ENCODE measurements around the gene DIS3L2.
"Not testable (repeated sequence)": the region's sequence is repeated elsewhere in the genome, so short reads cannot be mapped to it uniquely, and the experiment has no call there.

The DIS3L2 gene

DNA sequence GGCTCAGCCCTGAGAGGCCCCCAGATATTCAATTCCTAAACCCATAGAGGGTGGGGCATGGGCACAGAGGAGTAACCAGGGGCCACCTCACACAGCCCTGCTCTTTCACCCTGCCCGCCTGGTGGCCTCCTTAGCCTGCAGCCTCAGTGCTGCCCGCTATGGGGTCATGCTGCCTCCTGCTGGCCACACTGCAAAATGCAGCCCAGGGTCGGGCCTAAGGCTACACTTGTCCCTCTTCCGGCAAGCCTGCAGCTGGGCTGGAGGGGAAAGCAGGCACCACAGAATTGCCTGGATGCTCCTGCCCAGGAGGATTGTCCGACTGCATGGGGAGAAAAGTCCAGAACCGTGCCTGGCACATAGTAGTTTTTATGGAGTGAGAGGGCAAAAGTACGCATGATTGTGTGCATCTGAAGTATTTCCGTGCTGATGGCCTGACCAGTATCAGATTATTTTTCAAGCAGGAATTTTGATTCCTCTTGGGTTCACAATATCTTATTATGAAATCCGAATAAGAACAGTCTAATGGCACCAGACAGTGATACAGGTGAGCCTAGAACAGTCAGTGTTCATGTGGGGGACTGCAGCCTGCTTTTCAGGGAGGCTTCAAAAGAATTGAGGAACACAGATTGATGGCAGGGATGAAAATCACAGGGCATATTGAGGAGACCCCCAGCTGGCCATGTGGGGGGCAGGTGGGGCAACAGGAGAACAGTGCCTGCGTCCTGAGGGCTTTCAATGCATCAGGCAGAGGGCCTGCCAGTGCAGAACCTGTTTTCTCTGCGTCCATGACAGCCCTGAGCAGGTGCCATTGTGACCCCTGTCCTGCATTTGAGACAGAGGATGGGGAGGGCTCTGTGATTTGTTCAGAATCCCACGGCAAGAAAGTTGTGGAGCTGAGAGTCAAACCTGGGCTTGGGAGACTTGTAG lies 365.9 kb downstream of the DIS3L2 start:
- peak; percentile 65 to 81 (median 73) for DNase-seq

GRCh38 chr2:232328032-232328422 lies 366.5 kb downstream of the DIS3L2 start:
- DNase-seq, result no peak

GRCh38 chr2:232328516-232329460 lies 367.3 kb downstream of the DIS3L2 start:
- no peak for DNase-seq

DNA sequence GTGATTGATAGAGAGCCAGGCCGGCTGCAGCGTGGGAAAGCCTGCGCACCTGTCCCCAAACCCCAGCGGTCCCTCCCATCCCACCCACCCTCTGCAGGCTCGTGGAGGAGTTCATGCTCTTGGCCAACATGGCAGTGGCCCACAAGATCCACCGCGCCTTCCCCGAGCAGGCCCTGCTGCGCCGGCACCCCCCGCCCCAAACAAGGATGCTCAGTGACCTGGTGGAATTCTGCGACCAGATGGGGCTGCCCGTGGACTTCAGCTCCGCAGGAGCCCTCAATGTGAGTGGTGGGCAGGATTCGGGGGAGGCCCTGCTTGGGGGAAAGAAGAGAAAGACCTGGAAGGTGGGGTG lies 368.2 kb downstream of the DIS3L2 start:
- DNase-seq, result no peak

GRCh38 chr2:232330068-232330999 lies 368.8 kb downstream of the DIS3L2 start:
- no peak for DNase-seq

GRCh38 chr2:232331061-232331460 lies 369.5 kb downstream of the DIS3L2 start:
- DNase-seq, result not testable (repeated sequence)

DNA sequence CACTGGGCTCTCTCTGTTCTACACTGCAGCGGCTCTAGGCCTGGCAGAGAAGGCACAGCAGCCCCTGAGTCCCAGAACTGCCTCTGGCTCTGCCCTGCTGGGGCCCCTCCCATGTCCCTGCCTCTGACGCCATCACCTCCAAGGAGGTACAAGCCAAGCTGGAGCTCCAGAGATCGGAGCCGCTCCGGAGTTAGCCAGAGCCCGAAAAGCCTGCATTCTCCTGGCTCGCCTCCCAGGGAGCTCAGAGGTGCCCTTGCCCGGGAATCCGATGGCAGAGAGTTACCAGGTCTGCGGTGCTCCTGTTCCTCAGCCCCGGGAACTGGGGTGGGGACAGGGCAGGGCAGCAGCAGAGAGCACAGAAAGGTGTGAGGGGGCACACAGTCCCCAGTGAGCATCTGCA lies 370.1 kb downstream of the DIS3L2 start:
- DNase-seq, result not testable (repeated sequence)

DNA sequence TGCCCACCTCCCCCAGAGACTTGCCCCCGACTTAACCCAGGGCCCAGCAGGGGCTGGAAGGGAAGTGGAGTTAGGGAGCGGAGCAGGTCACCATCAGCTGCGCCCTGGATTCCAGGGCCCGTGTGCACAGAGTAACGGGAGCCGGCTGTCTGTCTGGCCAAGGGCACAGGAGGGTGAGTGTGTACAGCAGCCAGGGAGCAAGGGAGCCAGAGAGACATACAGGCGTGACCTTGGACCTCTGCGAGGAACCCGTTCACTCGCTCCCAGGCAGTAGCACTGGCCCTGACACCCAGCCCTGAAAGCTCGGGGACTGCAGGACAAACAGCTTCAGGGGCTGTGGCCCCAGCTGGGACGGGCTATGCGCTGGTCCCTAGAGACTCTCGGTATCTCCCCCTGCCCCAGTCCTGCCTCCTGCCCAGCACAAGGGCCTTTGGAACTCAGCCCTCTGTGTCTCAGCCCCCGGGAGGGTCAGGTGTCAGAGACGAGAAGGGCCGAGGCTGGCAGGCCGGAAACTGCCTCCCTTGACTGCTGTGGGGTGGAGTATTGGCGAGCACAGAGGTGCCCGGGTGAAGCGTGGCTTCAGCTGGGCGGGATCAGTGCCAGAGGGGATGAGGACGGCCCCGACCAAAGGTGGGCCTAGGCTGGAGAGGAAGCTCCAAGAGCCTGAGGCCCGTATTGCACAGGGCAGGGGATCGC lies 370.9 kb downstream of the DIS3L2 start:
- not testable (repeated sequence) for DNase-seq

GRCh38 chr2:232332940-232333259 lies 371.4 kb downstream of the DIS3L2 start:
- DNase-seq, result no peak

DNA sequence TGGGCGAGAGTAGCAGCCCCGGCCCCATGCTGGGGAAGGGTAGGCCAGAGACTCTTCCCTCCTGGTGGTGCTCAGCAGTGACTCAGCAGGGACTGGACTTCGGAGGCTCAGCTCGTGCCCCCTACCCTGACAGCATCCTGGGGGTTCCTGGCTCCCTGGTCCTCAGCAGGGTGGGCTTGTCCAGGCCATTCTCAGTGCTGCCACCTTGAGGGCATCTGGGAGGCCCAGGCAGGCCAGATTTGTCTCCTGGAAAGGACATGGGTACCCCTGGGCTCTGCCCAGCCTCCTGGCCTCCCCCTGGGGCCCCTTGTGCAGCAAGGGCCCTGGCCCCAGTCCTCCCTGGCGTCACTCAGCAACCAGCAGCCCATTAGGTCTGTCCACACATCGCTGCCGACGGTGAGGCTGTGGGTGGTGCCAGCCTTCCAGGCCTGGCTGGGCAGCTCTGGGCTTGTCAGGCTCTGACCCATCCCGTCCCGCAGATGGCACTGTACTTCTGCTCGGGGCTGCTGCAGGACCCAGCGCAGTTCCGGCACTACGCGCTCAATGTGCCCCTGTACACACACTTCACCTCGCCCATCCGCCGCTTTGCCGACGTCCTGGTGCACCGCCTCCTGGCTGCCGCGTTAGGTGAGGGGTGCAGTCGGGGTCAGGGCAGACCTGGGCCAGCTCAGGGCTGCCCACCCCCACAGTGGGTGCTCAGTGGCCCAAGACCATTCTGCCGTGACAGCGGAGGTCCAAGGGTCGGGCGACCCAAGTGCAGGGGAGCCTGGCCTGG lies 372.0 kb downstream of the DIS3L2 start:
- no peak for DNase-seq

- not testable (repeated sequence) for DNase-seq
Measured at GRCh38 chr2:232334136-232334884, 372.8 kb downstream of the DIS3L2 start.

- not testable (repeated sequence) for DNase-seq
Measured at GRCh38 chr2:232334885-232335205, 373.3 kb downstream of the DIS3L2 start.

- DNase-seq, result not testable (repeated sequence)
Measured at GRCh38 chr2:232335206-232335858, 373.8 kb downstream of the DIS3L2 start.

- no peak for DNase-seq
Measured at GRCh38 chr2:232335859-232336215, 374.3 kb downstream of the DIS3L2 start.

DNA sequence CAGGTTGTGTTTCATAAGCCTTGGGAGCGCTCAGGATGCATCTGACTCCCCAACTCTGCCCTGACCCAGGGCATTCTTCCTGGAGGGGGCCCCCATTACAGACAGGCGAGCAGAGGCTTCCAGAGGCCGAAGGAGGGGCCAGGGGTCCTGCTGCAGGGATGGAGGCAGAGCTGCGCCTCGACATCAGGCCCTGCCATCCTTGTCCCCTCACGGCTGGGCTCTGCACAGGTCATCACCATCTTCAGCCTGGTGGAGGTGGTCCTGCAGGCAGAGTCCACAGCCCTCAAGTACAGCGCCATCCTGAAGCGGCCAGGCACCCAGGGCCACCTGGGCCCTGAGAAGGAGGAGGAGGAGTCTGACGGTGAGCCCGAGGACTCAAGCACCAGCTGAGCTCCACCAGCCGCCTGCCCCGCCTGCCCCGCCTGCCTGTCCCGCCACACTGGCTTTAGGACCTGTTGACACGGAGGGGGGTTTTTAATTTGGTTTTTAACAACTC lies 374.8 kb downstream of the DIS3L2 start:
- no peak for DNase-seq

DNA sequence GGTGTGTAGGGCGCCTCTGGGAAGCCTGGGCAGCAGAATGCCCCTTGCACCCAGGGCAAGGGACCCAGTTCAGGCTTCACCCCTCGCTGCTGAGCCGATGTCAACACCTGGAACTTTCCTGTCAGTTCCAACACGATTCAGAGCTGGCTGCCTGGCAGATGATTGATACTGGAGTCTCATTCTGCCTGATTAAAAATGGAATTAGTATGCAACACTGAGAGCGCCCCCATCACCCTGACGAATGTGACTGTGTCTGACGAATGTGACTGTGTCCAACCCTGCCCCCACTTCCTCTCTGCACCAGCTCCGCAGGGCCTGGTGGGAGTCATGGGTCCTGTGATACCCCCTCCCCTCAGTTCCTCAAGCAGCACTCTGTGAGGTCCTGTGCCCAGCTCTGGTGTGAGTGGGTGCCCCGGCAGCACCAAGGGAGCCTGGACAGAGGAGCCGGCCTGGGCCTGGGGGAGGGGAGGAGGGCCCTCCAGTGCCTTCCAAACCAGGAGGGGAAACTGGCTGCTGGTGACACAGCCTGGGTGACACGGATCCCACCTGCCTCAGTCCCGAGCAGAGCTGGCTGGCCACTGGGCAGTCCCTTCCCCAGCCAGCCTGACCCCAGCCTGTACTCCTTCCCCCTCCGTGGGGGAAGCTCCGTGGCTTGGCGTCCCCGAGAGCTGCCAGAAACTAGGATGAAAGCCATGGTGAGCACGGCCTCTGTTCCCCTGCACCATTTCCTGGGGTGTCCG lies 375.6 kb downstream of the DIS3L2 start:
- DNase-seq, result no peak

GRCh38 chr2:232338094-232338758 lies 376.7 kb downstream of the DIS3L2 start:
- not testable (repeated sequence) for DNase-seq

DNA sequence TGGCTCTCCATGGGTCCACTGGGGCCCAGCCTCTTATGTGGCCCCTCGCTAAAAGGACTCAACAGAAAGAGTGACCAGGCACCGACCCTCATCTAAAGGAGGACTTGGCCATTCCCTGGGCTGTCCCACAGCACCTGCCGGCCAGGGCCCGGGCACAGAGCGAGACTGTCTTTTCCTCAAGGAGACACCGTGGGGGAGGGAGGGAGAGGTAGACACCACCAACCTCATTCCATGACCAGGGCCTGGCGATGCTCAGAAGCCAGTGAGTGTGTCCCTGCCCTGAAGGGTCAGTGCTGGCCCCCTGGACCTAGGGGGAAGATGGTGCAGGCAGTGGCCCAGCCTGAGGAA lies 377.2 kb downstream of the DIS3L2 start:
- no peak for DNase-seq

Data from activated CD4-positive, CD25-positive, alpha-beta regulatory T cell (primary cell).